Activated CD4-positive, alpha-beta T cell treated with anti-CD3 and anti-CD28 coated beads, Interleukin-2, amount 10 ng/mL, durations not matched to agents 7 days and 5 days (primary cell): ENCODE results near the gene RPL39L. TPM values are rescaled to one million over a fixed set of nuclear protein-coding genes. Genes with fewer than 3 reads are reported as not detected.

Experiments used
- CTCF ChIA-PET: fragments of 350-600 bp; sonication (Branson Sonifier 250); formaldehyde crosslinking; loops from one replicate; lab custom pipeline; 2021; ENCODE audit warnings: antibody characterized with exemption; lab: Charles Lee
- POLR2A ChIA-PET: fragments of 350-600 bp; sonication (Branson Sonifier 250); formaldehyde crosslinking; loops from one replicate; lab custom pipeline; 2021; ENCODE audit warnings: antibody characterized with exemption; lab: Charles Lee
- DNase-seq: peaks from one replicate; pipeline ENCODE4 v3.0.0-alpha.2; 2020
- H3K27ac Mint-ChIP-seq: one replicate; pipeline ENCODE4 v1.8.0; 2021; ENCODE audit warnings: mild to moderate bottlenecking, moderate library complexity, mixed read lengths
- H3K27me3 Mint-ChIP-seq: one replicate; pipeline ENCODE4 v1.8.0; 2021; ENCODE audit warnings: mixed read lengths
- H3K36me3 Mint-ChIP-seq: one replicate; pipeline ENCODE4 v1.8.0; 2021; ENCODE audit warnings: low read depth, mixed read lengths
- H3K4me1 Mint-ChIP-seq: one replicate; pipeline ENCODE4 v1.8.0; 2021; ENCODE audit warnings: mixed read lengths
- H3K4me3 Mint-ChIP-seq: one replicate; pipeline ENCODE4 v1.8.0; 2021; ENCODE audit warnings: mild to moderate bottlenecking, moderate library complexity, mixed read lengths
- H3K9me3 Mint-ChIP-seq: one replicate; pipeline ENCODE4 v1.8.0; 2021; ENCODE audit warnings: mixed read lengths
- total RNA-seq, 2 experiments: library from RNA; stranded (reverse); gene quantifications; one replicate each; pipeline ENCODE4 v1.2.3, GENCODE V29; 2021

RPL39L gene
- total RNA-seq, 2 experiments from 2014 or later, result 18.4 to 20.4 TPM

DNA sequence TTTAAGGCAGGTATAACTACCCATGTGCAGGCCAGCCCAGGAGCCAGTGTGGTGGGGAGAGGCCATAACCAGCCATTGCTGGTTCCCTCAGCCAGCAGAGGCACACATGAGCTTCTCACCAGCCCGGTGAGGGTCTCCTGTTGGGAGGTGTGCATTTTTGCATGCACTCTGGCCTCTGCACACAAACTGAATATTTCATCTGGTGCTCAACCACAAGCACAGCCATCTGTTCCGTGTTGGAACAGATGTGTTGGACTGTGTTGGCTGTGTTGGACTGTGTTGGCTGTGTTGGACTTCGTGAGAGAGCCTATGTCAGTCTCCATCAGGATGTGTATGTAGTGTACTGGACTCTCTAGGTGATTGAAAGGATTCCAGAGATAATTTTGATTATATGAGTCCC is 67.2 kb downstream of the RPL39L start:
- no peaks in the 10 kb centered on the region for H3K27me3 Mint-ChIP-seq
- H3K4me3 Mint-ChIP-seq, result no peak overlapping the region
- no peak for DNase-seq
- H3K9me3 Mint-ChIP-seq, result no peaks in the 10 kb centered on the region
- H3K4me1 Mint-ChIP-seq, result peaks cover 16% of the 10 kb centered on the region
- ChIA-PET POLR2A (no interaction called here), CTCF (no interaction called here)
- peaks cover 76% of the 10 kb centered on the region for H3K36me3 Mint-ChIP-seq
- no peak overlapping the region for H3K27ac Mint-ChIP-seq

Other genes with a start within 250 kb of the RPL39L start
- gene ST6GAL1, start 209.0 kb downstream of the RPL39L start, total RNA-seq, result 100 to 1,000 TPM; 145 to 183 TPM
- not detected for gene RTP1, start 58.0 kb upstream of the RPL39L start, total RNA-seq
- not detected for gene MASP1, start 152.2 kb upstream of the RPL39L start, total RNA-seq
- gene RTP4, start 228.9 kb upstream of the RPL39L start, total RNA-seq, result 10 to 100 TPM; 18.9 to 19.4 TPM